Nephron (organoid): ENCODE measurements around the gene NDUFA11.
"Not testable (repeated sequence)": the region's sequence is repeated elsewhere in the genome, so short reads cannot be mapped to it uniquely, and the experiment has no call there.

Source experiments
- H3K27ac Mint-ChIP-seq, 3 experiments: 2 replicates each; pipeline ENCODE4 v1.8.0; 2020; ENCODE audit warnings: mixed read lengths in 3 of 3, mild to moderate bottlenecking in 2 of 3, moderate library complexity in 1 of 3
- H3K27me3 Mint-ChIP-seq: 2 replicates; pipeline ENCODE4 v1.8.0; 2021; ENCODE audit warnings: low read depth, mild to moderate bottlenecking, moderate library complexity, mixed read lengths
- H3K36me3 Mint-ChIP-seq: 2 replicates; pipeline ENCODE4 v1.8.0; 2020; ENCODE audit warnings: low read depth, mixed read lengths
- H3K4me1 Mint-ChIP-seq: 2 replicates; pipeline ENCODE4 v1.8.0; 2020; ENCODE audit warnings: mixed read lengths
- H3K4me3 Mint-ChIP-seq, 3 experiments: 2 replicates each; pipeline ENCODE4 v1.8.0; 2020; ENCODE audit warnings: mild to moderate bottlenecking in 3 of 3, mixed read lengths in 3 of 3, moderate library complexity in 2 of 3
- H3K9me3 Mint-ChIP-seq: 2 replicates; pipeline ENCODE4 v1.8.0; 2020; ENCODE audit warnings: mixed read lengths
- CTCF ChIP-seq, 3 experiments: fragments of 200-600 bp; sonication (generic); IDR thresholded peaks; one replicate each; pipeline ENCODE4 v1.5.0; 2021; ENCODE audit warnings: antibody characterized with exemption in 3 of 3; ENCODE audit not compliant: unreplicated experiment in 3 of 3

Gene NDUFA11

GRCh38 chr19:5850189-5850588 lies 53.4 kb downstream of the NDUFA11 start:
- H3K27me3 Mint-ChIP-seq, result peaks cover 7% of the 10 kb centered on the region
- no peaks in the 10 kb centered on the region for H3K36me3 Mint-ChIP-seq
- TF ChIP-seq CTCF (IDR thresholded peaks at IDR 0.05; ENCODE audit: unreplicated experiment in 3 of 3), result no peak
- H3K9me3 Mint-ChIP-seq, result no peaks in the 10 kb centered on the region
- H3K4me1 Mint-ChIP-seq, result peaks cover 5% of the 10 kb centered on the region
- no peak overlapping the region for H3K27ac Mint-ChIP-seq
- no peak overlapping the region for H3K4me3 Mint-ChIP-seq

GRCh38 chr19:5848621-5849020 lies 55.0 kb downstream of the NDUFA11 start:
- not testable (repeated sequence) for H3K9me3 Mint-ChIP-seq, H3K36me3 Mint-ChIP-seq, H3K4me1 Mint-ChIP-seq, H3K4me3 Mint-ChIP-seq, H3K27me3 Mint-ChIP-seq, H3K27ac Mint-ChIP-seq

- not testable (repeated sequence) for H3K27ac Mint-ChIP-seq, H3K27me3 Mint-ChIP-seq, H3K4me3 Mint-ChIP-seq, H3K4me1 Mint-ChIP-seq, H3K36me3 Mint-ChIP-seq, H3K9me3 Mint-ChIP-seq
These were observed 55.7 kb downstream of the NDUFA11 start for GRCh38 chr19:5847846-5848245.
